Ovary (tissue), 10 donors: Measurements from ENCODE around the gene ASF1A. TPM values are rescaled to one million over a fixed set of nuclear protein-coding genes. Genes with fewer than 3 reads are reported as not detected.

Source experiments
- DNase-seq, 5 donors: peaks; one replicate each; pipeline ENCODE4 v3.0.0-alpha.2; 2019 to 2020
- H3K27ac ChIP-seq, 2 donors: fragments of 200-600 bp; one replicate each; pipeline versions ENCODE4 v1.5.1 to v1.8.0; 2019 to 2022
- H3K27me3 ChIP-seq: fragments of 200-600 bp; one replicate; pipeline ENCODE4 v1.8.0; 2022
- H3K36me3 ChIP-seq: fragments of 200-600 bp; sonication (generic); one replicate; pipeline ENCODE4 v1.5.1; 2019
- H3K4me1 ChIP-seq: one replicate; pipeline ENCODE4 v1.8.1; 2013; ENCODE audit warnings: mild to moderate bottlenecking, moderate library complexity; ENCODE audit not compliant: insufficient read depth
- H3K4me3 ChIP-seq: fragments of 200-600 bp; sonication (generic); one replicate; pipeline ENCODE4 v1.5.1; 2017
- H3K9me3 ChIP-seq, 2 donors: fragments of 200-600 bp in 1 of 2; sonication (generic) in 1 of 2; one replicate each; pipeline versions ENCODE4 v1.5.1 to v1.8.1; 2013 to 2019; ENCODE audit warnings: mild to moderate bottlenecking in 1 of 2, moderate library complexity in 1 of 2
- EP300 ChIP-seq: sonication (generic); formaldehyde crosslinking; IDR thresholded peaks from one replicate; pipeline ENCODE4 v1.6.1; 2017; ENCODE audit warnings: antibody characterized with exemption
- POLR2A ChIP-seq: fragments of 450-650 bp; IDR thresholded peaks from one replicate; pipeline ENCODE4 v1.6.1; 2017; ENCODE audit warnings: antibody characterized with exemption, mild to moderate bottlenecking, moderate library complexity
- WGBS, 3 donors: extraction: QIAGEN DNeasy Blood & Tissue Kit in 1 of 3; methylation state at CpG; one replicate each; pipeline versions ENCODE4 v1.1.5 to v1.1.7; 2013 to 2017; 5-methylcytosine and 5-hydroxymethylcytosine counted together
- intact Hi-C, 4 donors: fragments of 100-400 bp; cut with DNase I; formaldehyde crosslinking; loops; one replicate each; pipeline versions ENCODE4 v1.11.0 to v1.15.1; 2022 to 2023
- long read RNA-seq, 3 donors: library from polyadenylated mRNA in 2 of 3; unstranded in 2 of 3; transcript quantifications; one replicate each; pipeline ENCODE4 v2.0.0 and lab custom pipeline, GENCODE V29; 2021 to 2026
- polyA plus RNA-seq, 2 donors: library from polyadenylated mRNA; stranded (reverse); fragments of 200-250 nt in 1 of 2; fragments of 350-450 nt in 1 of 2; fragmentation: Illumina TruSeq in 1 of 2; extraction: RNeasy Lipid Tissue Mini Kit (QIAGEN cat#74804) in 1 of 2; gene quantifications; one replicate each; pipeline ENCODE4 v1.2.3, GENCODE V29; 2013 to 2014
- total RNA-seq, 7 donors: library from RNA; depleted of rRNA in 2 of 7; stranded (reverse); fragments of >200 nt in 2 of 7; fragmentation: NEBNext Ultra II Directional in 3 of 7; extraction: Animal tissue kit (Norgen Biotek cat#: 25700) in 3 of 7; gene quantifications; one replicate each; pipeline versions ENCODE4 v1.1.0 to v1.2.4, GENCODE V29; 2016 to 2023
- TF ChIP-seq, protein P1 (sequence below), 3 donors: fragments of 450-650 bp in 2 of 3; fragments of 200-600 bp in 1 of 3; IDR thresholded peaks; one replicate each; pipeline versions ENCODE4 v1.5.1 to v1.8.0; 2016 to 2022; ENCODE audit warnings: antibody characterized with exemption in 3 of 3, mild to moderate bottlenecking in 1 of 3
- donor health status: DM: no; HTN: no; CAD: no; lungs with moderate emphysema.
- donor health status: DM: no; HTN: no; CAD: no.
- donor health status: Bipolar disorder and iron deficiency.
- donor health status: DM: yes; HTN: yes; CAD: no.
- donor health status: DM: no; HTN: no; CAD: no.
- donor health status: DM: yes; HTN: yes; CAD: no.

ASF1A gene
- total RNA-seq (10 to 100 TPM in 6 of 7 donors, 1 to 10 TPM in 1; 9.9 to 30.7 (median 23.9) TPM), polyA plus RNA-seq (10 to 100 TPM; 16.7 to 19.4 TPM)
- long read RNA-seq, donor 1, transcript ASF1A-201 (4 exons, 2,362 nt), result major isoform, 63 of 65 reads
- long read RNA-seq, donor 1, partial matches to known transcripts, result 1 of 65 reads
- long read RNA-seq, donor 1, other reads (novel, unspliced or antisense), result 1 of 65 reads
- long read RNA-seq, donor 2, transcript ASF1A-201 (4 exons, 2,362 nt), result major isoform, 33 of 33 reads
- long read RNA-seq, donor 2, partial matches to known transcripts, result 0 of 33 reads
- long read RNA-seq, donor 2, other reads (novel, unspliced or antisense), result 0 of 33 reads
- long read RNA-seq, donor 3, transcript ASF1A-201 (4 exons, 2,362 nt), result major isoform, 42 of 42 reads
- long read RNA-seq, donor 3, partial matches to known transcripts, result 0 of 42 reads
- long read RNA-seq, donor 3, other reads (novel, unspliced or antisense), result 0 of 42 reads

DNA sequence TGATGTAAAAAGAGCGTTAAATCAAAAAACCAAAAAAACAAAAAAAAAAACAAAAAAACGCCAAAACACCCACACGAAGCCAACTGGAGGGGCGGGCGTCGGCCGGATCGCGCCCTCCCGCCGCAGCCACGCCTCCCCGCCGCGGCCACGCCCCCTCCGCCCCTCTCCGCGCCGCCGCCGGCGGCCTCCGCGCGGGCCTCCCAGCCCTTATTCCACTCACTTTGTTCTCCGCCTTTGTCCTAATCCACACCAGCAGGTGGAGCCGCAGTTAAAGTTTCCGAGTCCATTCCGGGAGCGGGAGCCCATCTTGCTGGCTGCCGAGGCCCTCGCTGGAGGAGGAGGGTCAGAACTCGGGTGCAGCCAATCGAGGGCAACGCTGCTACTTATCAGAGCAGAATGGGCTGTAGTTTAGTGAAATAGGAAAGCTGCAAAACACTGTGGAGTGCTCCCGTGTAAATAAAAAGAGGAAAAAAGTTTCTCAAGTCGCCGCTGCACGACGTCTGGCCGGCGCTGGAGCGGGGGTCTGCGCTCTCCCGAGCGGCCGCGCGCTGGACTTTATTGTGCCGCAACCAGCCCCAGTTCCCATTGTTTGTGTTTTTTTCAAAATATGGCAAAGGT is at the start of gene ASF1A:
Gene ASF1A (plus strand): TSS at position 346 of the 618 bp plus-strand sequence. CDS start 262 bp downstream, at position 608.
- intact Hi-C loops, result no loop called here
- Histone ChIP-seq H3K9me3 (no peaks in the 10 kb centered on the region), H3K4me3 (peak within 1 kb of the TSS; percentile 98), H3K27me3 (no peaks in the 10 kb centered on the region), H3K4me1 (peaks cover 10% of the 10 kb centered on the region), H3K27ac (peak within 1 kb of the TSS; percentile 85 to 92), H3K36me3 (no peaks in the 10 kb centered on the region)
- TF ChIP-seq EP300 (no peak), POLR2A (peak; percentile 50)
- TF ChIP-seq, protein P1, sequence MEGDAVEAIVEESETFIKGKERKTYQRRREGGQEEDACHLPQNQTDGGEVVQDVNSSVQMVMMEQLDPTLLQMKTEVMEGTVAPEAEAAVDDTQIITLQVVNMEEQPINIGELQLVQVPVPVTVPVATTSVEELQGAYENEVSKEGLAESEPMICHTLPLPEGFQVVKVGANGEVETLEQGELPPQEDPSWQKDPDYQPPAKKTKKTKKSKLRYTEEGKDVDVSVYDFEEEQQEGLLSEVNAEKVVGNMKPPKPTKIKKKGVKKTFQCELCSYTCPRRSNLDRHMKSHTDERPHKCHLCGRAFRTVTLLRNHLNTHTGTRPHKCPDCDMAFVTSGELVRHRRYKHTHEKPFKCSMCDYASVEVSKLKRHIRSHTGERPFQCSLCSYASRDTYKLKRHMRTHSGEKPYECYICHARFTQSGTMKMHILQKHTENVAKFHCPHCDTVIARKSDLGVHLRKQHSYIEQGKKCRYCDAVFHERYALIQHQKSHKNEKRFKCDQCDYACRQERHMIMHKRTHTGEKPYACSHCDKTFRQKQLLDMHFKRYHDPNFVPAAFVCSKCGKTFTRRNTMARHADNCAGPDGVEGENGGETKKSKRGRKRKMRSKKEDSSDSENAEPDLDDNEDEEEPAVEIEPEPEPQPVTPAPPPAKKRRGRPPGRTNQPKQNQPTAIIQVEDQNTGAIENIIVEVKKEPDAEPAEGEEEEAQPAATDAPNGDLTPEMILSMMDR (IDR thresholded peaks at IDR 0.05), result peak; percentile 50 to 79 (median 77)
- WGBS, 3 donors, result 0 to 1% (median 0%) methylated on average over 51 of the region's 51 CpGs
- peak; percentile 95 to 97 (median 96) for DNase-seq

DNA sequence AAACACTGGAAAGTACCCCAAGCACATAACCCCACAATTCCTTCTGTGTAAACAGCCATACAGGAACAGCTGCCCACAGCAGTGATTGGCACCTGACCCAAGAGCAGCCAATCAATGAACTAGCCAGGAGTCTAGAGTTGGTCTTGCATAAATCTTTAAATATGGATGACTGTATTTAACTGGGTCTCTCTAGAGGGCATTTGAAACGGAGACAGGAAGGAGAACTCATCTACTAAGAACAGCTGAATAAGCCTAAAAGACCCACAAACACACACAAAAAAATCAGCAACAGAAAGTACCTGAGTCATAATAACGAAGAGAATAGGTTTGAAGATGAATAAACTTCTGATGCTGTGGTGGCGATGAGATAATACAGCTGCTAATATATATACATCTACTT is 49.0 kb upstream of the ASF1A start:
- intact Hi-C loops, result no loop called here
- DNase-seq, result no peak
- Histone ChIP-seq H3K4me1 (no peaks in the 10 kb centered on the region), H3K27me3 (no peaks in the 10 kb centered on the region), H3K4me3 (no peak overlapping the region), H3K27ac (no peak overlapping the region), H3K36me3 (no peaks in the 10 kb centered on the region), H3K9me3 (no peaks in the 10 kb centered on the region)
- TF ChIP-seq, protein P1 (IDR thresholded peaks at IDR 0.05), result no peak
- TF ChIP-seq EP300 (no peak), POLR2A (no peak)
- WGBS, 3 donors, result 93 to 96% (median 94%) methylated on average over 3 of the region's 3 CpGs

DNA sequence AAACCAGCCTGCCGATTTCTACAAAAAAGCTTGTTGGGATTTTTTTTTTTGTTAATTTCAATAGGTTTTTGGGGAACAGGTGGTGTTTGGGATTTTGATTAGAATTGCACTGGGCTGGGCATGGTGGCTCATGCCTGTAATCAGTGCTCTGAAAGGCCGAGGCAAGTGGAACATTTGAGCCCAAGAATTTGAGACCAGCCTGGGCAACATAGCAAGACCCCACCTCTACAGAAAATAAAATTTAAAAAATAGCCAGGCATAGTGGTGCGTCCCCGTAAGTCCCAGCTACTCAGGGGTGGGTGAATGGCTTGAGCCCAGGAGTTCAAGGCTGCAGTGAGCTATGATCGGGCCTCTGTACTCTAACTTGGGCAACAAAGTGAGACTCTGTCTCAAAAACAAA is 40.5 kb upstream of the ASF1A start:
- Histone ChIP-seq H3K4me3 (no peak overlapping the region), H3K36me3 (no peaks in the 10 kb centered on the region), H3K4me1 (peaks cover 4% of the 10 kb centered on the region), H3K9me3 (no peaks in the 10 kb centered on the region), H3K27me3 (no peaks in the 10 kb centered on the region), H3K27ac (no peak overlapping the region)
- 84 to 90% (median 86%) methylated on average over 5 of the region's 5 CpGs for WGBS, 3 donors
- TF ChIP-seq EP300, result no peak
- no peak for TF ChIP-seq POLR2A
- TF ChIP-seq, protein P1 (IDR thresholded peaks at IDR 0.05), result no peak
- no peak for DNase-seq
- intact Hi-C loops, result no loop called here

DNA sequence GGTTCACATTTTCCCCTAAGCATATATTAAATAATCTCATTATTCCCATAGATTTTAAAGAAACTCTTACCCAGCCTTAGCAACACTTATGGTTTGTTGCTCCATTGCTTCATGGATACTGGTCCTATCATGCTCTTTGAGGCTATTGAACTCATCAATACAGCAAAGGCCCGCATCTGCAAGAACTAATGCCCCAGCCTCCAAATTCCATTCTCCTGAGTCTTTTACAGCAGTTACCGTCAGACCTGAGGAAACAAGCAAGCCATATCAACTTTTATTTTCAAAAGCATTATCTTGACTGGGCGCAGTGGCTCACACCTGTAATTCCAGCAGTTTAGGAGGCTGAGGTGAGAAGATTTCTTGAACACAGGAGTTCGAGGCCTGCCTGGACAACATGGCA is 37.7 kb upstream of the ASF1A start:
- Histone ChIP-seq H3K27ac (no peak overlapping the region), H3K27me3 (no peaks in the 10 kb centered on the region), H3K9me3 (no peaks in the 10 kb centered on the region), H3K4me1 (no peaks in the 10 kb centered on the region), H3K4me3 (no peak overlapping the region), H3K36me3 (no peaks in the 10 kb centered on the region)
- TF ChIP-seq POLR2A (no peak), EP300 (no peak)
- TF ChIP-seq, protein P1 (IDR thresholded peaks at IDR 0.05), result no peak
- intact Hi-C loops, result no loop called here
- DNase-seq, result no peak
- WGBS, 3 donors, result 91 to 98% (median 94%) methylated on average over 4 of the region's 4 CpGs
